ENCODE data around the gene CIC. TPM values are rescaled to one million over a fixed set of nuclear protein-coding genes. Genes with fewer than 3 reads are reported as not detected.

CIC gene
- total RNA-seq, 1 experiment from 2014 or later = 60.7 TPM

DNA sequence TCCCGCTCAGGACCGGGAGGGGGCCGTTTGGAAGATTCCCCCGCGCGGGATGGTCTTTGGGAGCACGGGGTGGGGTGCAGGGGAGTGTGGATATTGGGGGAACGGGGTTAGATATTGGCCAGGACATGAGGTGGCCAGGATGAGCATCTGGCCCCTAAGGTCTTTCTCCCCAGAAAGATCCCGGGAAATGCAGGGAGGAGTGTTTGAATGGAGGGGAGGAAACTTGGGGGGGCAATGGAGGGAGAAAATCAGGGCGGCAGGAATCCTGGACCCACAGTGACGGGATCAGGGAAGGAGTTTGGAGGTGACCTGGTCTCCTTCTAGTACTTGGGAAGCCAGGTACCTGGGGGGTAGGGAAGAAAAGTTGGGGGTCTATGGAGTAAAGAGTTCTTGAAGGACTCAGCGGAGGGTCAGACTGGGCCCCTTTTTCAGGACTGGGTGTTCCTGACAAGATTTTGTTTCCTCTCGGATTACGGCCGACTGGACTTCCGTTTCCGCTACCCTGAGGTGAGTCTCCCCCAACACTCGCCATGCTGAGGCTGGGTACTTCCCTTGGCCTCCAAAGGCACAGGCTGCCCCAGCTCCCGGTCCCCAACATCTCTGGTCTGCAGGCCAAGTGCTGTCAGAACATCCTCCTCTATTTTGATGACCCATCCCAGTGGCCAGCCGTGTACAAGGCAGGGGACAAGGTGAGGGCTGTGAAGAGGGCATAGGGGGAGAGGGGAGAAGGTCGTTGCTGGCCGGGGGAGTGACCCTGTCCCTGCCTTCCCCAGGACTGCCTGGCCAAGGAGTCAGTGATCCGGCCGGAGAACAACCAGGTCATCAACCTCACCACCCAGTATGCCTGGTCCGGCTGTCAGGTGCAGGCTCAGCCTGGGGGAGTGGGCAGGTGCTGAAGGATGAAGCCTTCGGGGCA lies 45.0 kb downstream of the CIC start:
- Histone ChIP-seq H3K27ac (no peak overlapping the region), H3K4me2 (peak overlapping the region; percentile 99), H3K79me2 (ENCODE audit: low read depth) (no peaks in the 10 kb centered on the region), H3K36me3 (ENCODE audit: low read depth) (no peaks in the 10 kb centered on the region), H3K4me3 (no peak overlapping the region; the same call in 1 of the 2 replicates), H3K9me2 (ENCODE audit: insufficient read depth) (no peaks in the 10 kb centered on the region), H3K4me1 (replicated peaks; ENCODE audit: insufficient read depth) (0 out of 2 replicates have a peak, but pooled peaks cover 4% of the 10 kb centered on the region), H3F3A (ENCODE audit: insufficient read depth, low read depth) (no peaks in the 10 kb centered on the region), H3K27me3 (ENCODE audit: insufficient read depth, low read depth) (peaks cover 28% of the 10 kb centered on the region; the same call in 1 of the 2 replicates), H2AFZ (no peak overlapping the region), H4K20me1 (ENCODE audit: insufficient read depth) (no peaks in the 10 kb centered on the region), H3K9me3 (ENCODE audit: insufficient read depth, low read depth) (no peaks in the 10 kb centered on the region)
- DNase-seq = no peak
- intact Hi-C loops (cut with micrococcal nuclease; ENCODE audit: unreplicated experiment) = no loop called here
- ChIA-PET POLR2A (ENCODE audit: unreplicated experiment) (no interaction called here), CTCF (no interaction called here)
- no TSS peak for BruUV-seq (replicated peaks)
- TF ChIP-seq, protein P1, sequence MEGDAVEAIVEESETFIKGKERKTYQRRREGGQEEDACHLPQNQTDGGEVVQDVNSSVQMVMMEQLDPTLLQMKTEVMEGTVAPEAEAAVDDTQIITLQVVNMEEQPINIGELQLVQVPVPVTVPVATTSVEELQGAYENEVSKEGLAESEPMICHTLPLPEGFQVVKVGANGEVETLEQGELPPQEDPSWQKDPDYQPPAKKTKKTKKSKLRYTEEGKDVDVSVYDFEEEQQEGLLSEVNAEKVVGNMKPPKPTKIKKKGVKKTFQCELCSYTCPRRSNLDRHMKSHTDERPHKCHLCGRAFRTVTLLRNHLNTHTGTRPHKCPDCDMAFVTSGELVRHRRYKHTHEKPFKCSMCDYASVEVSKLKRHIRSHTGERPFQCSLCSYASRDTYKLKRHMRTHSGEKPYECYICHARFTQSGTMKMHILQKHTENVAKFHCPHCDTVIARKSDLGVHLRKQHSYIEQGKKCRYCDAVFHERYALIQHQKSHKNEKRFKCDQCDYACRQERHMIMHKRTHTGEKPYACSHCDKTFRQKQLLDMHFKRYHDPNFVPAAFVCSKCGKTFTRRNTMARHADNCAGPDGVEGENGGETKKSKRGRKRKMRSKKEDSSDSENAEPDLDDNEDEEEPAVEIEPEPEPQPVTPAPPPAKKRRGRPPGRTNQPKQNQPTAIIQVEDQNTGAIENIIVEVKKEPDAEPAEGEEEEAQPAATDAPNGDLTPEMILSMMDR (conservative IDR thresholded peaks at IDR 0.05) = no peak
- TF ChIP-seq EZH2 (IDR thresholded peaks at IDR 0.05; ENCODE audit: low read depth) = no peak

DNA sequence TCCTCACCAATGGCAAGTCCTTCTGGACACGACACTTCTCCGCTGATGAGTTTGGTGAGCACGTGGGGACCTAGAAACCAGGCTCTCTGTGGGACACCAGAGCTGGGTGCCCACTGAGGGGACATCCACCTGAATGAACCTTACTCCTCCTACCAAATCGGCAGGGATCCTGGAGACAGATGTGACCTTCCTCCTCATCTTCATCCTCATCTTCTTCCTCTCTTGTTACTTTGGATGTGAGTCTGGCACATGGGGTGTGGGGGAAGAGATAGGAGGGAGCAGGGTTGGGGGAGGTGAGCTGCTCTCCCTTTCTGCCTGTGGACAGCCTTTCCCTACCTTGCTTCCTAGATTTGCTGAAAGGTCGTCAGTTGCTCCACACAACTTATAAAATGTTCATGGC lies 46.0 kb downstream of the CIC start:
- CTCF ChIA-PET = no interaction called here
- Histone ChIP-seq H3K4me2 (no peak overlapping the region), H3K36me3 (ENCODE audit: low read depth) (no peaks in the 10 kb centered on the region), H3K27ac (no peak overlapping the region), H3K27me3 (ENCODE audit: insufficient read depth, low read depth) (peaks cover 28% of the 10 kb centered on the region; the same call in 1 of the 2 replicates), H3K9me2 (ENCODE audit: insufficient read depth) (no peaks in the 10 kb centered on the region), H3K79me2 (ENCODE audit: low read depth) (no peaks in the 10 kb centered on the region), H3F3A (ENCODE audit: insufficient read depth, low read depth) (no peaks in the 10 kb centered on the region), H3K4me1 (replicated peaks; ENCODE audit: insufficient read depth) (0 out of 2 replicates have a peak, but pooled peaks cover 4% of the 10 kb centered on the region), H3K9me3 (ENCODE audit: insufficient read depth, low read depth) (no peaks in the 10 kb centered on the region), H2AFZ (no peak overlapping the region), H3K4me3 (no peak overlapping the region), H4K20me1 (ENCODE audit: insufficient read depth) (no peaks in the 10 kb centered on the region)
- no peak for DNase-seq
- no TSS peak for BruUV-seq (replicated peaks)
- intact Hi-C loops (cut with micrococcal nuclease; ENCODE audit: unreplicated experiment) = no loop called here
- POLR2A ChIA-PET (ENCODE audit: unreplicated experiment) = no interaction called here
- TF ChIP-seq, protein P1 (conservative IDR thresholded peaks at IDR 0.05) = no peak
- no peak for TF ChIP-seq EZH2 (IDR thresholded peaks at IDR 0.05; ENCODE audit: low read depth)

DNA sequence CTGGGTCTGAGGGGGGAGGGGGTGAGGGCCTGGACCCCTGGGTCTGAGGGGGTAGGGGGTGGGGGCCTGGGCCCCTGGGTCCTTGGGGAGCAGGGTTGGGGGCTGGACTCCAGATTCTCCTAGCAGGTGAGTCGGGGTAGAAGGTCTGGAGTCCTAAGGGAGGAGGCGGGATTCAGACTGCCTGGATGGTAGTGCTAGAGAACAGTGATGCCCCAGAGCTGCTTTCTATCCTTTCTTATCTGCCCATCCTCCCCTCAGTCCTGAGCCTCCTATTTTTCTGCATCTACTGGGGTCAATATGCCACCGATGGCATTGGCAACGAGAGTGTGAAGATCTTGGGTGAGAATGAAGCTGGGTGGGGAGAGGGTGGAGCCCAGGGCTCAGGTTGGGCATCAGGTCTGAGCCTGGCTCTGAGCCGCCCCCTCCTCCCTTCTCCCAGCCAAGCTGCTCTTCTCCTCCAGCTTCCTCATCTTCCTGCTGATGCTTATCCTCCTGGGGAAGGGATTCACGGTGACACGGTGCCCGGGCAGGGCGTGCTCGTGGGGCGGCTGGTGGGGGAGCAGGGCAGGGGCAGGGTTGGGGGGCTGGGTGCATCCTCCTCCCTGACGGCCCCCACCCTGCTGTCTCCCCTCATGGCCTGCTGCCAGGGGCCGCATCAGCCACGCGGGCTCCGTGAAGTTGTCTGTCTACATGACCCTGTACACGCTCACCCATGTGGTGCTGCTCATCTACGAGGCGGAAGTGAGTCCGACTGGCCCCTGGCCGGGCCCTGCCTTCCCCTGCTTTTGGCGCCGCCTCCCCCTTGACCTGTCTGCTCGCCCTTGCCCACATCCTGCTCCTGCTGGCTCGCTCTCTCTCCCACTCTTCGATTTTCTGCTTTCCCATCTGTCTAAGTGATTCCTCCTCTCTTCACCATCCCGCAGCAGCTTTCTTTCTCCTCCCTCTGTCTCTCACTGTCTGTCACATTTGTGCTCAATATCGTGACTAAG lies 47.5 kb downstream of the CIC start:
- Histone ChIP-seq H2AFZ (peak overlapping the region; percentile 45; the same call in 1 of the 2 replicates), H3K27ac (no peak overlapping the region), H3K36me3 (ENCODE audit: low read depth) (no peaks in the 10 kb centered on the region), H3K9me2 (ENCODE audit: insufficient read depth) (no peaks in the 10 kb centered on the region), H3F3A (ENCODE audit: insufficient read depth, low read depth) (no peaks in the 10 kb centered on the region), H3K9me3 (ENCODE audit: insufficient read depth, low read depth) (no peaks in the 10 kb centered on the region), H3K4me2 (peak overlapping the region; percentile 57), H3K4me1 (replicated peaks; ENCODE audit: insufficient read depth) (0 out of 2 replicates have a peak, but pooled peaks cover 4% of the 10 kb centered on the region), H3K79me2 (ENCODE audit: low read depth) (no peaks in the 10 kb centered on the region), H4K20me1 (ENCODE audit: insufficient read depth) (no peaks in the 10 kb centered on the region), H3K27me3 (ENCODE audit: insufficient read depth, low read depth) (peaks cover 28% of the 10 kb centered on the region; the same call in 1 of the 2 replicates), H3K4me3 (no peak overlapping the region; the same call in 1 of the 2 replicates)
- peak in 1 of 2 experiments; percentile 59 for DNase-seq
- POLR2A ChIA-PET (ENCODE audit: unreplicated experiment) = interaction anchor here (0.6 kb wide), 1 partner anchor 169 kb away, joined by 3 read pairs; no protein-coding TSS in a partner anchor
- BruUV-seq (replicated peaks) = no TSS peak
- TF ChIP-seq EZH2 (IDR thresholded peaks at IDR 0.05; ENCODE audit: low read depth) = no peak
- TF ChIP-seq, protein P1 (conservative IDR thresholded peaks at IDR 0.05) = no peak
- CTCF ChIA-PET = no interaction called here
- intact Hi-C loops (cut with micrococcal nuclease; ENCODE audit: unreplicated experiment) = no loop called here
